Common myeloid progenitor, CD34-positive (primary cell): ENCODE data around the gene SLC25A34.

ENCODE experiments used
- CTCF ChIA-PET: fragments of 350-600 bp; sonication (Branson Sonifier 250); formaldehyde crosslinking; loops from one replicate; lab custom pipeline; 2021; ENCODE audit warnings: antibody characterized with exemption; lab: Charles Lee
- POLR2A ChIA-PET: fragments of 350-600 bp; sonication (Branson Sonifier 250); formaldehyde crosslinking; loops from one replicate; lab custom pipeline; 2021; ENCODE audit warnings: antibody characterized with exemption; lab: Charles Lee
- DNase-seq, 3 donors: peaks; one replicate each; pipeline versions ENCODE4 v3.0.0 to v3.0.0-alpha.2; 2013
- H3K27ac ChIP-seq, 2 experiments: 1 replicate in 1 of 2; 2 replicates in 1 of 2; pipeline ENCODE4 v1.7.0; 2013; ENCODE audit warnings: inconsistent platforms in 2 of 2, low read length in 2 of 2, mild to moderate bottlenecking in 2 of 2, low read depth in 1 of 2, moderate library complexity in 1 of 2; ENCODE audit not compliant: severe bottlenecking in 2 of 2, insufficient read depth in 1 of 2, poor library complexity in 1 of 2
- H3K27me3 ChIP-seq, 5 experiments: replicated peaks in 2 of 5; 1 replicate in 3 of 5; 2 replicates in 2 of 5; pipeline versions ENCODE4 v1.6.1 to v1.7.0; 2013; ENCODE audit warnings: low read length in 4 of 5, mild to moderate bottlenecking in 2 of 5, moderate library complexity in 2 of 5, inconsistent platforms in 1 of 5; ENCODE audit not compliant: insufficient read depth in 5 of 5, control insufficient read depth in 4 of 5
- H3K36me3 ChIP-seq, 4 experiments: 1 replicate in 2 of 4; 2 replicates in 2 of 4; pipeline versions ENCODE4 v1.6.1 to v1.7.0; 2013; ENCODE audit warnings: low read length in 3 of 4, control low read depth in 1 of 4, mild to moderate bottlenecking in 1 of 4; ENCODE audit not compliant: control insufficient read depth in 4 of 4, insufficient read depth in 4 of 4
- H3K4me1 ChIP-seq, 4 experiments: 1 replicate in 3 of 4; 2 replicates in 1 of 4; pipeline versions ENCODE4 v1.6.1 to v1.7.1; 2013; ENCODE audit warnings: low read length in 3 of 4, mild to moderate bottlenecking in 3 of 4, control low read depth in 1 of 4, inconsistent platforms in 1 of 4, moderate library complexity in 1 of 4; ENCODE audit not compliant: control insufficient read depth in 4 of 4, insufficient read depth in 4 of 4; ENCODE audit errors: control extremely low read depth in 1 of 4
- H3K4me3 ChIP-seq, 7 experiments: 1 replicate in 4 of 7; 2 replicates in 3 of 7; pipeline versions ENCODE4 v1.5.1 to v1.7.0; 2013; ENCODE audit warnings: mild to moderate bottlenecking in 7 of 7, low read length in 6 of 7, moderate library complexity in 6 of 7, inconsistent platforms in 2 of 7, low read depth in 2 of 7, control low read depth in 1 of 7; ENCODE audit not compliant: insufficient read depth in 4 of 7, control insufficient read depth in 1 of 7; ENCODE audit errors: extremely low read depth in 1 of 7
- H3K9me3 ChIP-seq, 5 experiments: 1 replicate in 4 of 5; 2 replicates in 1 of 5; pipeline versions ENCODE4 v1.6.1 to v1.7.1; 2013; ENCODE audit warnings: low read length in 4 of 5, mild to moderate bottlenecking in 2 of 5, inconsistent platforms in 1 of 5, low read depth in 1 of 5, moderate library complexity in 1 of 5; ENCODE audit not compliant: control insufficient read depth in 4 of 5, insufficient read depth in 2 of 5; ENCODE audit errors: control extremely low read depth in 1 of 5
- WGBS: methylation state at CpG from one replicate; pipeline ENCODE4 v1.1.5; 2013; ENCODE audit not compliant: insufficient coverage; 5-methylcytosine and 5-hydroxymethylcytosine counted together

SLC25A34 gene

DNA sequence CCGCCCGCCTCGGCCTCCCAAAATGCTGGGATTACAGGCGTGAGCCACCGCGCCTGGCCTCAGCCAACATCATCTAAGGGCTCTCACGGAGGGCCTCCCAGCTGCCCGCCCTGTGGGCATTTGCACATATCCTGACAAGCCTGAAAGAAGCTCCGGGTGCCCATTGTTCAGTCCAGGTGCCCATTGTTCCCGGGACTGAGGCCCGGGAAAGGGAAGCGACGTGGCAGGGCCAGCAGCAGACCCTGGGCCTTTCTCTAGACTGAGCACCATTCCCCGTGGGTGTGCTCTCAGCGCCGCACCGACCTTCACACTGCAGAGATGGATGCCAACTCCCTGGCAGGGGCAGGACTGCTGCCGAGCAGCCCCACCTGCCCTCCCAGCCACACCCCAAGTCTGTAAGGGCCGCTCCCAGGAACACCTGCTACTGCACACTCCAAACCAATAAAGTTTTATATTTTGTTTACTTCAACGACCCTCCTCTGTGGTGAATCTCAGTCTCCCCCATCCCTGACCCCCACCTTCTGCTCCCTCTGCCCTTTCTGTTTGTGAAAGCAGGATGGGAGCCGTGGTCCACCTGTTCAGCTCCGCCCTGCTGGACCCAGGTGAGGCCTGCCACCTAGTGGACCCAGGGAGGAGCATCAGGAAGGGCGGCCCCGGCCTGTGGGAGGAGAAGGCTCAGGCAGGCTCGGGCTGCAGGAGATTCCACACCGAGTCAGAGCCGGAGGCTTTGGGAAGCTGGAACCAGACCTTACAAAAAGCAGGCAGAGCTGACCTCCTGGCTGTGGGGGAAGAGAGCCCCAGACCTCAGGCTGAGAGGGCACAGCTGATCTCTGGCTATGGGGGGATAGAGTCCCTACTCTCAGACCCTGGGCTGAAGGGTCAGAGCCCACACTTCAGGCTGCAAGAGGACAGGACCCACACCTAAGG, 5.1 kb downstream of the SLC25A34 start:
- CTCF ChIA-PET: interaction anchor here (0.6 to 6.9 kb wide), 10 partner anchors 8 to 153 kb away, joined by 3 to 69 read pairs (median 4); no protein-coding TSS in a partner anchor
- peak; percentile 39 to 66 (median 63) for DNase-seq
- Histone ChIP-seq H3K4me3 (no peak overlapping the region), H3K9me3 (no peaks in the 10 kb centered on the region), H3K36me3 (no peaks in the 10 kb centered on the region), H3K27ac (no peak overlapping the region), H3K4me1 (peaks cover 0 to 3% (median 0%) of the 10 kb centered on the region in 4 experiments), H3K27me3 (no peaks in the 10 kb centered on the region)
- WGBS: 62% methylated on average over 23 of the region's 27 CpGs
- POLR2A ChIA-PET: no interaction called here

DNA sequence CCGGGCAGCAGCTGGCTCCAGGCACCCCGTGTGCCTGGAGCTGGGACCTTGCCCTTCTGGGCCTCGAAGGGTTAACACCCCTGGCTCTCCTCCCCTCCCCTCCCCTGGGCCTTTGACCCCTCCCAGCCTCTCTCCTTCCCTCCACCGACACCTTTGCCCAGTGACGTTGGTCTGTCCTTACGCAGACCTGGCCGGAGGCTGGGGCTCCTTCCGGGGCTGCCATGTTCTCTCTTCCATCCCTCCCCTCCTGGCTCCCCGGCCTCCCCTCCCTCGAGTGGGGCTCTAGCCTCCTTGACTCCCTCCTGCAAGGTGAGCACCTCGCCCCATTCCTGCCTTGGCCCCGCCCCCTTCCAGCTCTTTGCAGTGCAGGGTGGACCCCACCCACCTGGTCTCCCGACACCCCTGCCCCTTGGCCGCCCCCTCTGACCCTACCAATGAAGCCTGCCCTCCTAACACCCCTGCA, 6.3 kb downstream of the SLC25A34 start, which contains the start of gene TMEM82:
Gene TMEM82 (plus strand): TSS at position 161 of the 463 bp plus-strand sequence. CDS start 61 bp downstream, at position 222.
- no peaks in the 10 kb centered on the region for H3K9me3 ChIP-seq
- no peak within 1 kb of the TSS for H3K4me3 ChIP-seq
- no peaks in the 10 kb centered on the region for H3K27me3 ChIP-seq
- ChIA-PET CTCF (interaction anchor here (2.0 to 6.9 kb wide), 2 partner anchors 139 to 148 kb away, joined by 8 to 69 read pairs; no protein-coding TSS in a partner anchor), POLR2A (no interaction called here)
- H3K36me3 ChIP-seq: no peaks in the 10 kb centered on the region
- DNase-seq: no peak
- no peak within 1 kb of the TSS for H3K27ac ChIP-seq
- peaks cover 0 to 3% (median 0%) of the 10 kb centered on the region in 4 experiments for H3K4me1 ChIP-seq
- 67% methylated on average over 12 of the region's 14 CpGs for WGBS

DNA sequence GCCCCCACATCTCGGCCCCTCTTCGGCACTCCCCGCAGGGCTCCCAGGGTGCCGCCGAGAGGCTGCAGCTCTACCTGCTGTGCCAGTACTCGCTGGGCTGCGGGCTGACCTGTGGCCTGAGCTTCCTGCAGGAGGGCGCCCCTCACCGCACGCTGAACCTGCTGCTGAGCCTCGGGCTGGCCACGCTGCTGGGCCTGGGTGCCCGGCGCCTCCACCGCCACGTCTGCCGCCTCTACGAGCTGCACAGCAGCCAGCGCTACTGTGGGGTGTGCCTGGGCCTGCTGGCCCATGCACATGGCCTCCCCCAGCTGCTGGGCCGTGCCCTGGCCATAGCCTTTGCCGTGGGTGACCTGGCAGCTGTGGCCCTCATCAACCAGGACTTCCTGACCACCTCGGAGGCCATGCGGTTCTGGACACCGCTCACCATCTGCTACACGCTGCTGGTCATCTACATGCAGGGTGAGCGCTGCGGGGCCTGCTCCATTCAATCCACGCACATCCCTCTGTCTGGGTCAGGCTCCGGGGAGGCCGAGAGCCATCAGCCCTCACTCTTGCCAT, 8.1 kb downstream of the SLC25A34 start:
- peaks cover 0 to 3% (median 0%) of the 10 kb centered on the region in 4 experiments for H3K4me1 ChIP-seq
- CTCF ChIA-PET: no interaction called here
- WGBS: 95% methylated on average over 25 of the region's 30 CpGs

DNA sequence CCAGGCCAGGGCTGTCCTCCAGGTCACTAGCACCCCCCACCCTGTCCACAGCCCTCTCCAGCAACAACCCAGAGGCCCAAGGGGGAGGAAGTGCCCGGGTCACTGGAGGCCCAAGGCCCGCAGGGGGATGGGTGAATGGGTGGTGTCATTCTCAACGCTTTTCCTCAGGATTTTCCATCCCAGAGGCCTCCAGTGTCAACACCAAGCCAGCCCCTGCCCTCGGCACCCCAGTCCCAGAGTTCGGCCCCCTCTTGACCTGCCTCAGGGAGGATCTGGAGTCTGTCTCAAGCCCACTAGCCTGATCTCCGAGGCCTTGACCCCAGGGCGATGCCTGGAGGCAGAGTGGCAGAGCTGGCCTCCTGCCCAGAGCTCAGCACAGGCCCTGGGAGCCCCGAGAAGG, 11.3 kb downstream of the SLC25A34 start:
- WGBS: 93% methylated on average over 6 of the region's 8 CpGs
- CTCF ChIA-PET: interaction anchor here (1.2 kb wide), 1 partner anchor 9 kb away, joined by 3 read pairs; no protein-coding TSS in a partner anchor
- POLR2A ChIA-PET: no interaction called here
- Histone ChIP-seq H3K9me3 (no peaks in the 10 kb centered on the region), H3K27me3 (no peaks in the 10 kb centered on the region), H3K27ac (no peak overlapping the region), H3K4me3 (no peak overlapping the region), H3K36me3 (no peaks in the 10 kb centered on the region), H3K4me1 (peaks cover 0 to 2% (median 0%) of the 10 kb centered on the region in 4 experiments)
- no peak for DNase-seq

More for the DNA sequence above, 8.1 kb downstream of the SLC25A34 start:
- no peaks in the 10 kb centered on the region for H3K36me3 ChIP-seq
- DNase-seq: no peak
- no peaks in the 10 kb centered on the region for H3K27me3 ChIP-seq
- POLR2A ChIA-PET: no interaction called here
- no peak overlapping the region for H3K4me3 ChIP-seq
- no peak overlapping the region for H3K27ac ChIP-seq
- no peaks in the 10 kb centered on the region for H3K9me3 ChIP-seq

DNA sequence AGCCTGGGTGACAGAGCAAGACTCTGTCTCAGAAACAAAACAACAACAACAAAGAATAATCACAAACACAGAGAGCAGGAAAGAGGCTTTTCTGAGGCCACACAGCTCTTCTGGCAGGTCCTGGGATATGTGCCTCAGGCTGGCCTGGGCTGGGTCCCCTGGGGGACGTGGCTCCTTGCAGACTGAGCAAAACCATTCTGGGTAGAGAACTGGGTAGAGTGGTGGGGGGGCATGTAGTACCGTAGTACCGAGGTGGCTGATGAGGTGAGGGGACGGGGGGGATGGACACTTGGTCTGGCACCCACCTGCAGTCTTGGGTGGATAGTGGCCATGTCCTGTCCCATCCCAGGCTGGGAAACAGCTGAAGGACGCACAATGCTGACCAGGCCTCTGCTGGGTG, 12.2 kb downstream of the SLC25A34 start:
- 95% methylated on average over 4 of the region's 5 CpGs for WGBS
- CTCF ChIA-PET: no interaction called here
- H3K9me3 ChIP-seq: no peaks in the 10 kb centered on the region
- H3K4me3 ChIP-seq: no peak overlapping the region
- no peak for DNase-seq
- peaks cover 0 to 2% (median 0%) of the 10 kb centered on the region in 4 experiments for H3K4me1 ChIP-seq
- no peak overlapping the region for H3K27ac ChIP-seq
- H3K36me3 ChIP-seq: no peaks in the 10 kb centered on the region
- H3K27me3 ChIP-seq: no peaks in the 10 kb centered on the region
- POLR2A ChIA-PET: no interaction called here

DNA sequence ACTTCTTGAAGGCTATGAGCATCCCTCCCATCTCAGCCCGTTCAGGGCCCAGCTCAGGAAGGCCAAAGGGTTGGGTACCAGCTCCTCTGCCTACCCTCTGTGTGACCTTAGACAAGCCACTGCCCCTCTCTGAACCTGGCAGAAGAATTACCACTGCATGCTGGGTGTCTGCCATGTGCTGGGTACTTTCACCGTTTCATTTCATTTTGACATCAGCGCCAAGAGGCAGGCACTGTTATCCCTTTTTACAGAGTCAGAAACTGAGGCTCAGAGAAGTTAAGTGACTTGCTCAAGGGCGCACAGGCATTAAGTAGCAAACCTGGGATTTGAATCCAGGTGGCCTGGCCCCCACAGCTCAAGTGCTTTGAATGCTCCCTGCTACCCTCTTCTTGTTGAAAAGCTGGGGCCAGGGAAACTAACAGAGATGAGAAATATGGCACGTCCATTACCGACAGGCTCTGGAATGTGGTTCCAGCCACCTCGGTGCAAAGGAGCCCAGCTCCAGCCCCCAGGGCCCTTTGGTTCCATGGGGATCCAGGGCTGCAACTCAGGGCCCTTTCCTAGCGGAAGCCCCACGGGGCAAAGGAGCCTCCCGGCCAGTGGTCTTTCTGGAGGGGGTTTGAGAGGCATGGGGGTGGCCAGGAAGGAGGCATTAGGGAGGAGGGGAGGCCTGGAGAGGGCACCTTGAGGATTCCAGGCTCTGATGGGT, 12.8 kb downstream of the SLC25A34 start:
- ChIA-PET CTCF (interaction anchor here (1.7 kb wide), 1 partner anchor 8 kb away, joined by 7 read pairs; no protein-coding TSS in a partner anchor), POLR2A (no interaction called here)
- no peak overlapping the region for H3K27ac ChIP-seq
- no peak for DNase-seq
- peaks cover 0 to 2% (median 0%) of the 10 kb centered on the region in 4 experiments for H3K4me1 ChIP-seq
- no peaks in the 10 kb centered on the region for H3K36me3 ChIP-seq
- WGBS: 95% methylated on average over 10 of the region's 10 CpGs
- no peak overlapping the region for H3K4me3 ChIP-seq
- no peaks in the 10 kb centered on the region for H3K27me3 ChIP-seq
- H3K9me3 ChIP-seq: no peaks in the 10 kb centered on the region
